ENCODE measurements around the gene BUB1B. TPM values are rescaled to one million over a fixed set of nuclear protein-coding genes. Genes with fewer than 3 reads are reported as not detected.
A peak's percentile ranks its signal among the peaks of the same experiment; 100 is the strongest.

Gene BUB1B
- total RNA-seq, 1 experiment from 2014 or later = 83.2 TPM

DNA sequence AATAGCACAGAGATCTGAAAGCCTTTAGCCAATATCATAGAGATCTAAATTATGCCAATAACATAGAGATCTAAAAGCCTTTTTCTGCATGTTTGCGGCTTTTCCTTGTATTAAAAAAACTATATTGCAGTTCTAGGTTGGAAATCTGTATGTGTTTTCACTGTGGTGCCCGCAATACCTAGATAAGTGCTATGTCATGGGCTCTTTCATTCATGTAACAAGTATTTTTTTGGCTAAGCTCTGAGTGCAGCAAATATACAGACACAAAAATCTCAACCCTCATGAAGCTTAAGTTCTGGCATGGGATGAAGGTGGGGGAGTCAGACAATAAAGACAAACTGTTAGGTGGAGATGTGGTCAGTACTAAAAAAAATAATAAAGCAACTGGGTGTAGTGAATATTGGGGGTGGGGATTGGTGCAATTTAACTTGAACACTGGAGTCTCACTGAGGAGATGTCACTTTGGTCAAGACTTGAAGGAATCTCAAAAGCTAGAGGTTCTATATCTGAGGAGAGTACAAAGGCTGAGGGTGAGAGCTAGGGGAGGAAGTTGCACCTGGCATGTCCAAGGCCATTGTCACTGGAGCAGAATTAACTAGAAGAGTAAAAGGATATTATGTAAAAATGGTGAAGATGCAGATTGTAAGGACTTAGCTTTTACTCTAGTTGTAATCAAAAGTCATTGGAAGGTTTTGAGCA lies 973 bp downstream of the BUB1B start:
- Histone ChIP-seq H2BK15ac (ENCODE audit: low read depth, low read length) (no peak overlapping the region), H3T11ph (ENCODE audit: low read length) (no peak overlapping the region), H4K5ac (ENCODE audit: insufficient read length, low read depth, low read length) (no peak overlapping the region), H2BK20ac (ENCODE audit: low read depth, low read length, poor library complexity, severe bottlenecking) (no peak overlapping the region), H3K27me3 (ENCODE audit: insufficient read depth, low read length) (no peaks in the 10 kb centered on the region), H3K4me2 (ENCODE audit: insufficient read depth, insufficient read length, low read length) (peak overlapping the region; percentile 96), H2AFZ (ENCODE audit: low read length) (no peak overlapping the region), H3K4ac (ENCODE audit: low read depth, low read length) (no peak overlapping the region), H4K91ac (ENCODE audit: insufficient read length, low read depth, low read length) (no peak overlapping the region), H3K79me1 (ENCODE audit: insufficient read depth, low read depth, low read length, poor library complexity, severe bottlenecking) (peaks cover 7% of the 10 kb centered on the region), H2BK12ac (ENCODE audit: insufficient read length, low read depth, low read length) (no peak overlapping the region), H4K8ac (replicated peaks; ENCODE audit: insufficient read length, low read depth, low read length) (no peak overlapping the region), H3K9me3 (ENCODE audit: control insufficient read depth, low read depth, low read length) (no peaks in the 10 kb centered on the region), H3K27ac (ENCODE audit: insufficient read length, low read depth, low read length) (no peak overlapping the region), H3K56ac (ENCODE audit: insufficient read length, low read depth, low read length) (no peak overlapping the region), H3K23ac (ENCODE audit: insufficient read length, low read depth, low read length) (no peak overlapping the region), H3K4me1 (ENCODE audit: insufficient read depth, low read length) (peaks cover 5% of the 10 kb centered on the region), H3K14ac (ENCODE audit: insufficient read depth, low read length) (no peak overlapping the region), H4K20me1 (ENCODE audit: control insufficient read depth, insufficient read depth, insufficient read length) (no peaks in the 10 kb centered on the region), H3K79me2 (ENCODE audit: insufficient read depth, low read length) (peaks cover 37% of the 10 kb centered on the region), H3K9ac (ENCODE audit: extremely low read depth, insufficient read length, low read length) (peak overlapping the region; percentile 91), H2AK5ac (ENCODE audit: insufficient read length, low read length) (no peak overlapping the region), H2BK5ac (ENCODE audit: insufficient read length, low read length) (no peak overlapping the region), H3K18ac (ENCODE audit: insufficient read length, low read depth, low read length) (no peak overlapping the region), H2BK120ac (ENCODE audit: low read depth, low read length, poor library complexity, severe bottlenecking) (no peak overlapping the region), H3K23me2 (ENCODE audit: insufficient read length, low read depth, low read length, poor library complexity, severe bottlenecking) (peaks cover 6% of the 10 kb centered on the region)
- no CpG with 5 or more reads among the region's 2 CpGs for WGBS (ENCODE audit: extremely low coverage, insufficient read length, low lambda C conversion rate)
- Mint-ChIP-seq H3K36me3 (ENCODE audit: insufficient read depth in 1 of 3, low read depth in 3 of 3) (peaks cover 25 to 37% (median 31%) of the 10 kb centered on the region in 3 experiments; a peak in 6 of 7 replicates), H3K4me3 (no peak overlapping the region), H3K27ac (no peak overlapping the region), H3K9me3 (no peaks in the 10 kb centered on the region), H3K27me3 (ENCODE audit: low read depth) (no peaks in the 10 kb centered on the region), H3K4me1 (peaks cover 19% of the 10 kb centered on the region in 2 experiments)
- DNase-seq = no peak
- TF ChIP-seq, protein P1, sequence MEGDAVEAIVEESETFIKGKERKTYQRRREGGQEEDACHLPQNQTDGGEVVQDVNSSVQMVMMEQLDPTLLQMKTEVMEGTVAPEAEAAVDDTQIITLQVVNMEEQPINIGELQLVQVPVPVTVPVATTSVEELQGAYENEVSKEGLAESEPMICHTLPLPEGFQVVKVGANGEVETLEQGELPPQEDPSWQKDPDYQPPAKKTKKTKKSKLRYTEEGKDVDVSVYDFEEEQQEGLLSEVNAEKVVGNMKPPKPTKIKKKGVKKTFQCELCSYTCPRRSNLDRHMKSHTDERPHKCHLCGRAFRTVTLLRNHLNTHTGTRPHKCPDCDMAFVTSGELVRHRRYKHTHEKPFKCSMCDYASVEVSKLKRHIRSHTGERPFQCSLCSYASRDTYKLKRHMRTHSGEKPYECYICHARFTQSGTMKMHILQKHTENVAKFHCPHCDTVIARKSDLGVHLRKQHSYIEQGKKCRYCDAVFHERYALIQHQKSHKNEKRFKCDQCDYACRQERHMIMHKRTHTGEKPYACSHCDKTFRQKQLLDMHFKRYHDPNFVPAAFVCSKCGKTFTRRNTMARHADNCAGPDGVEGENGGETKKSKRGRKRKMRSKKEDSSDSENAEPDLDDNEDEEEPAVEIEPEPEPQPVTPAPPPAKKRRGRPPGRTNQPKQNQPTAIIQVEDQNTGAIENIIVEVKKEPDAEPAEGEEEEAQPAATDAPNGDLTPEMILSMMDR (conservative IDR thresholded peaks at IDR 0.05) = no peak

All from H9 (cell line).